Measurements from ENCODE around the gene KAT6B. TPM values are rescaled to one million over a fixed set of nuclear protein-coding genes. Genes with fewer than 3 reads are reported as not detected.

KAT6B gene
- total RNA-seq, 1 donor from 2014 or later = 41.0 TPM

DNA sequence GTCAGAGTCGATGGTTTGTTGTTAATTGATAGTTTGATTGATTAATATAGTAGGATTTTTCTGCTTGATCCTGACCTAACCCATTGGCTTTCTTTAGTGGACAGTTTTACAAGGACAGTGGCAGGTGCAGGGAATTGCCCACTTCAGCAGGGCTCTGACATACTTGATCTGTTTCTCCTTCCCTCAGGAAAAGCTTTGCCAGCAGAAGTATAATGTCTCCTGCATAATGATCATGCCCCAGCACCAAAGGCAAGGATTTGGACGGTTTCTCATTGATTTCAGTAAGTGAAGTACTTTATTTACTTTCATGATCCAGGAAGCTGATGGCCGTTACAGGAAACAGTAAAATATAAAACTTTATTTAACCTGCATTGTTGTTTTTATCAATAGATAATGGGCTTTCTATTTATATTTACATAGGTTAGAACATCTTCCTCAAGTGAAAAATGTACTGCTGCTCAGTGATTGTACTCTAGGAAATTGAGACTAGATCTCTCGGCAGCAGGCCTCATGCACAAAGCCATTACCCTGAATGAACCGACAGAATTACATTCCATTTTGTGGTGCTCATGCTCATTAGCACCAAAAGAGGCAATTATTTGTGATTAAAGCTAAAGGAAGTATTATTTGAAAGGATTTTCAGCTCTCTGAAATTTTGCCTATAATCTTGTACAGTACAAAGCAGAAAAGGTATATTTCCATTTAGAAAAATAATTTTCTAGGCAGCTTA, 162.6 kb downstream of the KAT6B start:
- DNase-seq = no peak
- Histone ChIP-seq H3K36me3 (peaks cover 29% of the 10 kb centered on the region), H3K27ac (replicated peaks) (peak overlapping the region; percentile 18), H3K4me3 (no peak overlapping the region), H3K4me1 (peaks cover 40% of the 10 kb centered on the region), H3K9me3 (replicated peaks) (no peaks in the 10 kb centered on the region), H3K27me3 (ENCODE audit: low read depth) (no peaks in the 10 kb centered on the region)
- TF ChIP-seq, protein P1, sequence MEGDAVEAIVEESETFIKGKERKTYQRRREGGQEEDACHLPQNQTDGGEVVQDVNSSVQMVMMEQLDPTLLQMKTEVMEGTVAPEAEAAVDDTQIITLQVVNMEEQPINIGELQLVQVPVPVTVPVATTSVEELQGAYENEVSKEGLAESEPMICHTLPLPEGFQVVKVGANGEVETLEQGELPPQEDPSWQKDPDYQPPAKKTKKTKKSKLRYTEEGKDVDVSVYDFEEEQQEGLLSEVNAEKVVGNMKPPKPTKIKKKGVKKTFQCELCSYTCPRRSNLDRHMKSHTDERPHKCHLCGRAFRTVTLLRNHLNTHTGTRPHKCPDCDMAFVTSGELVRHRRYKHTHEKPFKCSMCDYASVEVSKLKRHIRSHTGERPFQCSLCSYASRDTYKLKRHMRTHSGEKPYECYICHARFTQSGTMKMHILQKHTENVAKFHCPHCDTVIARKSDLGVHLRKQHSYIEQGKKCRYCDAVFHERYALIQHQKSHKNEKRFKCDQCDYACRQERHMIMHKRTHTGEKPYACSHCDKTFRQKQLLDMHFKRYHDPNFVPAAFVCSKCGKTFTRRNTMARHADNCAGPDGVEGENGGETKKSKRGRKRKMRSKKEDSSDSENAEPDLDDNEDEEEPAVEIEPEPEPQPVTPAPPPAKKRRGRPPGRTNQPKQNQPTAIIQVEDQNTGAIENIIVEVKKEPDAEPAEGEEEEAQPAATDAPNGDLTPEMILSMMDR (IDR thresholded peaks at IDR 0.05; ENCODE audit: borderline replicate concordance) = no peak
- intact Hi-C loops (cut with micrococcal nuclease) = no loop called here

DNA sequence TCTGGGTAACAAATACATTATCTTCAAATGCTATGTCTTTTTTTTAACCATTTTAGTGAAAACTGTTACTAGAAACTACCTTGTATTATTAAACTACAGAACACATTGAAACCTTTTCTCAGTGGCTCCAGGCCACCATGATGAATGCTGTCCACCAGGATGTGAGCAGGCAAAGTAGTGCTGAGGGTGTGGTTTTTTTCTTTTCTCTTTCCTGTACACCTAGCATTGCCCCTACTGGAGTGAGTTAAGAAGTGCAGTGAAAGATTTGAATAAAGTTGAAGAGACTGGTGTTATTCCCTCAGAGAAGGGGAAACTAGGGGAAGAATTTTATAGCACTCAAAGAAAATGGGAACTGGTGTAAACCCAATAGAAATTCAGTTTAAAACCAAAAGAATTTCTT, 165.0 kb downstream of the KAT6B start:
- Histone ChIP-seq H3K9me3 (replicated peaks) (no peaks in the 10 kb centered on the region), H3K27ac (replicated peaks) (no peak overlapping the region), H3K27me3 (ENCODE audit: low read depth) (no peaks in the 10 kb centered on the region), H3K4me1 (peaks cover 40% of the 10 kb centered on the region), H3K4me3 (no peak overlapping the region), H3K36me3 (peaks cover 29% of the 10 kb centered on the region)
- intact Hi-C loops (cut with micrococcal nuclease) = no loop called here
- no peak for DNase-seq
- TF ChIP-seq, protein P1 (IDR thresholded peaks at IDR 0.05; ENCODE audit: borderline replicate concordance) = peak; percentile 25

DNA sequence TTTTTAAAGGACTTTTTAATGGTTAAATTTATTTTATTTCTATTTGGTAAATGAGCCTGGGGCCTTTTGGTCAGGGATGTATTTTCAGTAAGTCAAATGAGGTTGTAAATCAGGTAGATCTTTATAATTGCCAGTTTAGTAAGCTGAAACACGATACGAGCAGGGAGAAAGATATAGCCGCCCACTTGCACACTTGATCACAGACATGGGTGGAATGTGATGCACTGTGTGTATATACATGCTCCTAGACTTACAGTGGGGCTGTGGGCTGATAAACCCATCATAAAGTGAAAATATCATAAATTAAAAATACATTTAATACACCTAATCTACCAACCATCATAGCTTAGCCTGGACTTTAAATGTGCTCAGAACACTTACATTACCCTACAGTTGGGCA, 165.7 kb downstream of the KAT6B start:
- no peak for DNase-seq
- H3K4me1 ChIP-seq = peaks cover 39% of the 10 kb centered on the region
- peaks cover 26% of the 10 kb centered on the region for H3K36me3 ChIP-seq
- no peaks in the 10 kb centered on the region for H3K27me3 ChIP-seq (ENCODE audit: low read depth)
- intact Hi-C loops (cut with micrococcal nuclease) = no loop called here
- TF ChIP-seq, protein P1 (IDR thresholded peaks at IDR 0.05; ENCODE audit: borderline replicate concordance) = no peak
- no peak overlapping the region for H3K27ac ChIP-seq (replicated peaks)
- H3K9me3 ChIP-seq (replicated peaks) = no peaks in the 10 kb centered on the region
- H3K4me3 ChIP-seq = no peak overlapping the region

DNA sequence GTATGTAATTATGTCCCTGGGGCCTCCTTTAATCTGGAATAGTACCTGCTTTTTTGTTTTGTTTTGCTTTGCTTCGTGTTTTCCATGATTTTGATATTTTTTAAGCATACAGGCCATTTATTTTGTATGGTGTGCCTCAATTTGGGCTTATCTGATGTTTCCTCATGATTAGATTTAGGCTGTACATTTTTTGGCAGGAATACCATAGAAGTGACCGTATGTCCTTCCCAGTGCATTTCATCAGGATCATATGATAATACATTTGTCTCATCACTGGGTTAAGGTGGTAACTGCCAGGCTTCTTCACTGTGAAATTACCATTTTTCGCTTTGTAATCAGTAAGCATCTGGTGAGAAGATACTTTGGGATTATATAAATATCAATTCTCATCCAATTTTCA, 167.2 kb downstream of the KAT6B start:
- intact Hi-C loops (cut with micrococcal nuclease) = no loop called here

DNA sequence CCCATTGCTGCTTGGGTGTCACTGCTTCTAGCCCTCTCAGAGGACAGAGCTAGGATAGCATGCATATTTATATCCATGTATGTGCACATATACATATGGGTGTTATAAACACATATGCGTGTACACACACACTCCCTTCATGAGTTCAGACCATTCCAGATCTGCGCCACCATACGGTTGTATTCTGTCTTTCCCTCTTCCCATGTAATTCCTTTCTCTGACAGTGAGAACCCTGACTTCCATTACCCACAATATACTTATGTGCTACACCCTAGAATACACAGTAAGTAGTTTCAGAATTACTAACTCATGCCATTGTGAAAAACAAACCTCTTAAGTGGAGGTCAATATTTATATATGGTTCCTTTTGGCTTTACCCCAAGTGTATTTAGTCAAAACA, 168.5 kb downstream of the KAT6B start:
- peaks cover 39% of the 10 kb centered on the region for H3K36me3 ChIP-seq
- no peak for DNase-seq
- TF ChIP-seq, protein P1 (IDR thresholded peaks at IDR 0.05; ENCODE audit: borderline replicate concordance) = no peak
- H3K27ac ChIP-seq (replicated peaks) = no peak overlapping the region
- H3K27me3 ChIP-seq (ENCODE audit: low read depth) = no peaks in the 10 kb centered on the region
- no peaks in the 10 kb centered on the region for H3K9me3 ChIP-seq (replicated peaks)
- no peak overlapping the region for H3K4me3 ChIP-seq
- peaks cover 16% of the 10 kb centered on the region for H3K4me1 ChIP-seq
- intact Hi-C loops (cut with micrococcal nuclease) = no loop called here

More for the DNA sequence above, 167.2 kb downstream of the KAT6B start:
- peaks cover 24% of the 10 kb centered on the region for H3K4me1 ChIP-seq
- H3K36me3 ChIP-seq = peaks cover 34% of the 10 kb centered on the region
- H3K27me3 ChIP-seq (ENCODE audit: low read depth) = no peaks in the 10 kb centered on the region
- DNase-seq = no peak
- TF ChIP-seq, protein P1 (IDR thresholded peaks at IDR 0.05; ENCODE audit: borderline replicate concordance) = no peak
- H3K4me3 ChIP-seq = no peak overlapping the region
- no peaks in the 10 kb centered on the region for H3K9me3 ChIP-seq (replicated peaks)
- H3K27ac ChIP-seq (replicated peaks) = no peak overlapping the region
